Liver (tissue), 3 donors: Measurements from ENCODE around the gene ATP5PD.

Experiments
- GABPA ChIP-seq, 2 donors: IDR thresholded peaks in 1 of 2; conservative IDR thresholded peaks in 1 of 2; 2 replicates each; pipeline ENCODE4 v1.6.1; 2016; ENCODE audit warnings: antibody characterized with exemption in 2 of 2, mild to moderate bottlenecking in 1 of 2, moderate library complexity in 1 of 2
- JUND ChIP-seq, 2 donors: IDR thresholded peaks; 2 replicates each; pipeline ENCODE4 v1.6.1; 2016; ENCODE audit warnings: antibody characterized with exemption in 2 of 2
- RXRA ChIP-seq, 2 donors: IDR thresholded peaks; 2 replicates each; pipeline ENCODE4 v1.6.1; 2017 to 2018; ENCODE audit warnings: antibody characterized with exemption in 2 of 2, mild to moderate bottlenecking in 1 of 2
- TAF1 ChIP-seq: conservative IDR thresholded peaks from 2 replicates; pipeline ENCODE4 v1.6.1; 2016; ENCODE audit warnings: antibody characterized with exemption, mild to moderate bottlenecking
- YY1 ChIP-seq: IDR thresholded peaks from 2 replicates; pipeline ENCODE4 v1.6.1; 2016; ENCODE audit warnings: antibody characterized with exemption, mild to moderate bottlenecking
- TF ChIP-seq, protein P1 (sequence below): IDR thresholded peaks from 2 replicates; pipeline ENCODE4 v1.6.1; 2016; ENCODE audit warnings: antibody characterized with exemption
- TF ChIP-seq, protein P2 (sequence below): fragments of 150-350 bp; IDR thresholded peaks from 2 replicates; pipeline ENCODE4 v1.5.1; 2017; ENCODE audit warnings: improper control_type of control experiment, low read depth, low read length; ENCODE audit not compliant: missing input control
- TF ChIP-seq, protein P3 (sequence below): IDR thresholded peaks from 2 replicates; pipeline ENCODE4 v1.6.1; 2016; ENCODE audit warnings: antibody characterized with exemption, mild to moderate bottlenecking
- donor health status: healthy.
- donor health status: healthy.

DNA sequence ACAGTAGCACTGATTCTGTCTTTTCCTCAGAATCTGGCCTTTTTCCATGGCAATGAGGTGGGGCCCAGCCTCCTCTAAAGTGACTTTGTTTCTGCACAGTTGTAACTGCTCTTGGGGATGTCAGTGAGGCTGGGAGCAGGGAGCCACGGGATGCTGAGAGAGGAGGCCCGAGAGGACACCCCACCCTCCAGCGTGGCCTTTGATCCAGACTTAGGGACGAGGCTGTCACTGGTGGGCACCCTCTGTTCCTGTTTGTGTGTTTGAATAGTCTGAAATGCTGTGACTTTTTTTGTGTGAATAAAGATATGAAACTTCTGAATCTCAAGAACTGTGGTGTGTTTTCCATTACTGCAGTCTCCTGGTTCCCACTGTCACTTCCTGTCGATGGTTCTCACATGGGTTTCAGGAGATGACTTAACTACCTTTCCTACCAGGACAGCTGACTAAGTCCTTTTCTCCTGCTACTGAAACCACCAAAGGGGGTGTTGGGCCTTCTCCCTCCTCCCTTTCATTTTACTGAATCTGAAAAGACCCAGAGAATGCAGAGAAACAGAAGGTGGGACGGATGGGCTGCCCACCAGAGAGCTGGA, 18.9 kb upstream of the ATP5PD start:
- TF ChIP-seq, protein P1, sequence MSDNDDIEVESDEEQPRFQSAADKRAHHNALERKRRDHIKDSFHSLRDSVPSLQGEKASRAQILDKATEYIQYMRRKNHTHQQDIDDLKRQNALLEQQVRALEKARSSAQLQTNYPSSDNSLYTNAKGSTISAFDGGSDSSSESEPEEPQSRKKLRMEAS, result no peak
- TF ChIP-seq, protein P2, sequence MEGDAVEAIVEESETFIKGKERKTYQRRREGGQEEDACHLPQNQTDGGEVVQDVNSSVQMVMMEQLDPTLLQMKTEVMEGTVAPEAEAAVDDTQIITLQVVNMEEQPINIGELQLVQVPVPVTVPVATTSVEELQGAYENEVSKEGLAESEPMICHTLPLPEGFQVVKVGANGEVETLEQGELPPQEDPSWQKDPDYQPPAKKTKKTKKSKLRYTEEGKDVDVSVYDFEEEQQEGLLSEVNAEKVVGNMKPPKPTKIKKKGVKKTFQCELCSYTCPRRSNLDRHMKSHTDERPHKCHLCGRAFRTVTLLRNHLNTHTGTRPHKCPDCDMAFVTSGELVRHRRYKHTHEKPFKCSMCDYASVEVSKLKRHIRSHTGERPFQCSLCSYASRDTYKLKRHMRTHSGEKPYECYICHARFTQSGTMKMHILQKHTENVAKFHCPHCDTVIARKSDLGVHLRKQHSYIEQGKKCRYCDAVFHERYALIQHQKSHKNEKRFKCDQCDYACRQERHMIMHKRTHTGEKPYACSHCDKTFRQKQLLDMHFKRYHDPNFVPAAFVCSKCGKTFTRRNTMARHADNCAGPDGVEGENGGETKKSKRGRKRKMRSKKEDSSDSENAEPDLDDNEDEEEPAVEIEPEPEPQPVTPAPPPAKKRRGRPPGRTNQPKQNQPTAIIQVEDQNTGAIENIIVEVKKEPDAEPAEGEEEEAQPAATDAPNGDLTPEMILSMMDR, result no peak
- TF ChIP-seq JUND (IDR thresholded peaks at IDR 0.05) (no peak), YY1 (no peak), TAF1 (no peak), GABPA (IDR thresholded peaks at IDR 0.05 in 1 of 2, conservative IDR thresholded peaks at IDR 0.05 in 1 of 2) (no peak), RXRA (IDR thresholded peaks at IDR 0.05) (no peak)
- TF ChIP-seq, protein P3, sequence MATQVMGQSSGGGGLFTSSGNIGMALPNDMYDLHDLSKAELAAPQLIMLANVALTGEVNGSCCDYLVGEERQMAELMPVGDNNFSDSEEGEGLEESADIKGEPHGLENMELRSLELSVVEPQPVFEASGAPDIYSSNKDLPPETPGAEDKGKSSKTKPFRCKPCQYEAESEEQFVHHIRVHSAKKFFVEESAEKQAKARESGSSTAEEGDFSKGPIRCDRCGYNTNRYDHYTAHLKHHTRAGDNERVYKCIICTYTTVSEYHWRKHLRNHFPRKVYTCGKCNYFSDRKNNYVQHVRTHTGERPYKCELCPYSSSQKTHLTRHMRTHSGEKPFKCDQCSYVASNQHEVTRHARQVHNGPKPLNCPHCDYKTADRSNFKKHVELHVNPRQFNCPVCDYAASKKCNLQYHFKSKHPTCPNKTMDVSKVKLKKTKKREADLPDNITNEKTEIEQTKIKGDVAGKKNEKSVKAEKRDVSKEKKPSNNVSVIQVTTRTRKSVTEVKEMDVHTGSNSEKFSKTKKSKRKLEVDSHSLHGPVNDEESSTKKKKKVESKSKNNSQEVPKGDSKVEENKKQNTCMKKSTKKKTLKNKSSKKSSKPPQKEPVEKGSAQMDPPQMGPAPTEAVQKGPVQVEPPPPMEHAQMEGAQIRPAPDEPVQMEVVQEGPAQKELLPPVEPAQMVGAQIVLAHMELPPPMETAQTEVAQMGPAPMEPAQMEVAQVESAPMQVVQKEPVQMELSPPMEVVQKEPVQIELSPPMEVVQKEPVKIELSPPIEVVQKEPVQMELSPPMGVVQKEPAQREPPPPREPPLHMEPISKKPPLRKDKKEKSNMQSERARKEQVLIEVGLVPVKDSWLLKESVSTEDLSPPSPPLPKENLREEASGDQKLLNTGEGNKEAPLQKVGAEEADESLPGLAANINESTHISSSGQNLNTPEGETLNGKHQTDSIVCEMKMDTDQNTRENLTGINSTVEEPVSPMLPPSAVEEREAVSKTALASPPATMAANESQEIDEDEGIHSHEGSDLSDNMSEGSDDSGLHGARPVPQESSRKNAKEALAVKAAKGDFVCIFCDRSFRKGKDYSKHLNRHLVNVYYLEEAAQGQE, result no peak
